Stimulated activated naive B cell treated with anti-CD40 and anti-IgM and Interleukin-4, amounts not matched to agents 10 μg/mL and 1 μg/mL and 100 μg/mL, for 72 hours (primary cell): Measurements from ENCODE around the gene KCNT2.
"Not testable (repeated sequence)": the region's sequence is repeated elsewhere in the genome, so short reads cannot be mapped to it uniquely, and the experiment has no call there.

Experiments used
- ATAC-seq, 2 donors: fragments of 150-1000 bp; cut with Tn5 transposase; replicated peaks; 2 replicates each; pipeline ENCODE4 v1.10.0; 2021; ENCODE audit warnings: moderate library complexity in 1 of 2
- DNase-seq: peaks from one replicate; pipeline ENCODE4 v3.0.0; 2021
- H3K27ac Mint-ChIP-seq: one replicate; pipeline ENCODE4 v1.8.0; 2022; ENCODE audit warnings: mild to moderate bottlenecking, mixed read lengths
- H3K27me3 Mint-ChIP-seq, 2 donors: one replicate each; pipeline ENCODE4 v1.8.0; 2022; ENCODE audit warnings: mixed read lengths in 2 of 2
- H3K36me3 Mint-ChIP-seq, 2 donors: one replicate each; pipeline ENCODE4 v1.8.0; 2022; ENCODE audit warnings: mixed read lengths in 2 of 2, mild to moderate bottlenecking in 1 of 2
- H3K4me1 Mint-ChIP-seq, 2 donors: one replicate each; pipeline ENCODE4 v1.8.0; 2022; ENCODE audit warnings: mixed read lengths in 2 of 2, mild to moderate bottlenecking in 1 of 2
- H3K4me3 Mint-ChIP-seq, 2 donors: one replicate each; pipeline ENCODE4 v1.8.0; 2022; ENCODE audit warnings: mild to moderate bottlenecking in 2 of 2, mixed read lengths in 2 of 2, moderate library complexity in 1 of 2
- H3K9me3 Mint-ChIP-seq, 2 donors: one replicate each; pipeline ENCODE4 v1.8.0; 2022; ENCODE audit warnings: mixed read lengths in 2 of 2, mild to moderate bottlenecking in 1 of 2

Gene KCNT2

GRCh38 chr1:196558411-196558810, 49.8 kb downstream of the KCNT2 start:
- no peaks in the 10 kb centered on the region for H3K36me3 Mint-ChIP-seq
- no peak overlapping the region for H3K4me3 Mint-ChIP-seq
- no peaks in the 10 kb centered on the region for H3K4me1 Mint-ChIP-seq
- H3K27me3 Mint-ChIP-seq = no peaks in the 10 kb centered on the region
- ATAC-seq (no peak), DNase-seq (no peak)
- peaks cover 4 to 6% of the 10 kb centered on the region in 2 donors for H3K9me3 Mint-ChIP-seq
- H3K27ac Mint-ChIP-seq = no peak overlapping the region

GRCh38 chr1:196557797-196558196, 50.4 kb downstream of the KCNT2 start:
- ATAC-seq (no peak), DNase-seq (no peak)
- Mint-ChIP-seq H3K4me3 (no peak overlapping the region), H3K9me3 (peaks cover 4 to 5% of the 10 kb centered on the region in 2 donors), H3K36me3 (no peaks in the 10 kb centered on the region), H3K27me3 (no peaks in the 10 kb centered on the region), H3K27ac (no peak overlapping the region), H3K4me1 (no peaks in the 10 kb centered on the region)

- peaks cover 3 to 4% of the 10 kb centered on the region in 2 donors for H3K9me3 Mint-ChIP-seq
- H3K36me3 Mint-ChIP-seq = no peaks in the 10 kb centered on the region
- H3K27ac Mint-ChIP-seq = no peak overlapping the region
- DNase-seq = no peak
- no peak for ATAC-seq
- no peaks in the 10 kb centered on the region for H3K27me3 Mint-ChIP-seq
- no peak overlapping the region for H3K4me3 Mint-ChIP-seq
- no peaks in the 10 kb centered on the region for H3K4me1 Mint-ChIP-seq
These were observed 57.5 kb downstream of the KCNT2 start for GRCh38 chr1:196550731-196551130.

GRCh38 chr1:196546272-196547111, 61.7 kb downstream of the KCNT2 start:
- Mint-ChIP-seq H3K4me3 (no peak overlapping the region), H3K27ac (no peak overlapping the region), H3K36me3 (no peaks in the 10 kb centered on the region), H3K4me1 (no peaks in the 10 kb centered on the region), H3K9me3 (peaks cover 0 to 1% of the 10 kb centered on the region in 2 donors), H3K27me3 (no peaks in the 10 kb centered on the region)
- ATAC-seq = no peak
- no peak for DNase-seq

GRCh38 chr1:196545222-196545621, 63.0 kb downstream of the KCNT2 start:
- Mint-ChIP-seq H3K4me1 (no peaks in the 10 kb centered on the region), H3K27ac (no peak overlapping the region), H3K27me3 (no peaks in the 10 kb centered on the region), H3K9me3 (peaks cover 0 to 1% of the 10 kb centered on the region in 2 donors), H3K36me3 (no peaks in the 10 kb centered on the region), H3K4me3 (no peak overlapping the region)
- no peak for DNase-seq
- ATAC-seq = no peak

GRCh38 chr1:196544617-196545016, 63.6 kb downstream of the KCNT2 start:
- H3K27ac Mint-ChIP-seq = no peak overlapping the region
- H3K4me1 Mint-ChIP-seq = no peaks in the 10 kb centered on the region
- no peak for DNase-seq
- peaks cover 0 to under 1% of the 10 kb centered on the region in 2 donors for H3K9me3 Mint-ChIP-seq
- H3K36me3 Mint-ChIP-seq = no peaks in the 10 kb centered on the region
- no peaks in the 10 kb centered on the region for H3K27me3 Mint-ChIP-seq
- no peak for ATAC-seq
- H3K4me3 Mint-ChIP-seq = no peak overlapping the region

GRCh38 chr1:196543833-196544232, 64.4 kb downstream of the KCNT2 start:
- no peaks in the 10 kb centered on the region for H3K9me3 Mint-ChIP-seq
- H3K4me1 Mint-ChIP-seq = no peaks in the 10 kb centered on the region
- ATAC-seq = no peak
- no peaks in the 10 kb centered on the region for H3K36me3 Mint-ChIP-seq
- H3K27me3 Mint-ChIP-seq = no peaks in the 10 kb centered on the region
- DNase-seq = no peak
- H3K27ac Mint-ChIP-seq = no peak overlapping the region
- H3K4me3 Mint-ChIP-seq = no peak overlapping the region

- Mint-ChIP-seq H3K4me1 (no peaks in the 10 kb centered on the region), H3K9me3 (peaks cover 6 to 12% of the 10 kb centered on the region in 2 donors), H3K36me3 (no peaks in the 10 kb centered on the region), H3K4me3 (no peak overlapping the region), H3K27ac (no peak overlapping the region), H3K27me3 (no peaks in the 10 kb centered on the region)
- ATAC-seq = no peak
- DNase-seq = no peak
These were observed 69.8 kb downstream of the KCNT2 start for GRCh38 chr1:196538473-196538872.

- DNase-seq (no peak), ATAC-seq (no peak)
- Mint-ChIP-seq H3K27me3 (no peaks in the 10 kb centered on the region), H3K27ac (no peak overlapping the region), H3K9me3 (peaks cover 6 to 12% of the 10 kb centered on the region in 2 donors), H3K4me1 (no peaks in the 10 kb centered on the region), H3K36me3 (no peaks in the 10 kb centered on the region), H3K4me3 (no peak overlapping the region)
These were observed 72.5 kb downstream of the KCNT2 start for GRCh38 chr1:196535727-196536126.

GRCh38 chr1:196531737-196532524, 76.3 kb downstream of the KCNT2 start:
- DNase-seq (no peak), ATAC-seq (no peak)
- Mint-ChIP-seq H3K27ac (no peak overlapping the region), H3K9me3 (peaks cover 0 to 7% of the 10 kb centered on the region in 2 donors), H3K36me3 (no peaks in the 10 kb centered on the region), H3K4me3 (no peak overlapping the region), H3K4me1 (no peaks in the 10 kb centered on the region), H3K27me3 (no peaks in the 10 kb centered on the region)

GRCh38 chr1:196527919-196528318, 80.3 kb downstream of the KCNT2 start:
- Mint-ChIP-seq H3K27me3 (no peaks in the 10 kb centered on the region), H3K4me3 (no peak overlapping the region), H3K9me3 (peaks cover 6 to 10% of the 10 kb centered on the region in 2 donors), H3K36me3 (no peaks in the 10 kb centered on the region), H3K4me1 (no peaks in the 10 kb centered on the region), H3K27ac (no peak overlapping the region)
- DNase-seq (no peak), ATAC-seq (no peak)

- H3K4me3 Mint-ChIP-seq, DNase-seq: not testable (repeated sequence)
These were observed 85.5 kb downstream of the KCNT2 start for GRCh38 chr1:196522574-196523345.

GRCh38 chr1:196517193-196517592, 91.0 kb downstream of the KCNT2 start:
- H3K9me3 Mint-ChIP-seq = peaks cover 0 to 2% of the 10 kb centered on the region in 2 donors
- H3K27me3 Mint-ChIP-seq = no peaks in the 10 kb centered on the region
- no peak overlapping the region for H3K27ac Mint-ChIP-seq

More at GRCh38 chr1:196522574-196523345, 85.5 kb downstream of the KCNT2 start:
- ATAC-seq, H3K27me3 Mint-ChIP-seq, H3K4me1 Mint-ChIP-seq, H3K36me3 Mint-ChIP-seq, H3K27ac Mint-ChIP-seq: not testable (repeated sequence)
- H3K9me3 Mint-ChIP-seq = peaks cover 6 to 15% of the 10 kb centered on the region in 2 donors

GRCh38 chr1:196516373-196516772, 91.9 kb downstream of the KCNT2 start:
- H3K27ac Mint-ChIP-seq = no peak overlapping the region
- H3K4me3 Mint-ChIP-seq = no peak overlapping the region
- H3K36me3 Mint-ChIP-seq = no peaks in the 10 kb centered on the region
- ATAC-seq (no peak), DNase-seq (no peak)
- H3K9me3 Mint-ChIP-seq = peaks cover 0 to 2% of the 10 kb centered on the region in 2 donors
- no peaks in the 10 kb centered on the region for H3K27me3 Mint-ChIP-seq
- H3K4me1 Mint-ChIP-seq = no peaks in the 10 kb centered on the region

More at GRCh38 chr1:196517193-196517592, 91.0 kb downstream of the KCNT2 start:
- H3K4me3 Mint-ChIP-seq = no peak overlapping the region
- ATAC-seq (no peak), DNase-seq (no peak)
- H3K36me3 Mint-ChIP-seq = no peaks in the 10 kb centered on the region
- no peaks in the 10 kb centered on the region for H3K4me1 Mint-ChIP-seq
